Ishikawa (cell line): ENCODE results near the gene DGUOK.

Source experiments
- CEBPB ChIP-seq: IDR thresholded peaks from 2 replicates; pipeline ENCODE4 v1.6.1; 2012
- CREB1 ChIP-seq: IDR thresholded peaks from 2 replicates; pipeline ENCODE4 v1.6.1; 2012; ENCODE audit warnings: low read depth
- EGR1 ChIP-seq: IDR thresholded peaks from 2 replicates; pipeline ENCODE4 v1.6.1; 2012
- EP300 ChIP-seq: IDR thresholded peaks from 2 replicates; pipeline ENCODE4 v1.6.1; 2012; ENCODE audit warnings: borderline replicate concordance
- FOXM1 ChIP-seq: IDR thresholded peaks from 2 replicates; pipeline ENCODE4 v1.6.1; 2012; ENCODE audit warnings: low read depth, borderline replicate concordance
- NFIC ChIP-seq: IDR thresholded peaks from 2 replicates; pipeline ENCODE4 v1.6.1; 2012
- RAD21 ChIP-seq: IDR thresholded peaks from 2 replicates; pipeline ENCODE4 v1.6.1; 2012; ENCODE audit warnings: low read depth
- TAF1 ChIP-seq: IDR thresholded peaks from 2 replicates; pipeline ENCODE4 v1.6.1; 2012; ENCODE audit warnings: low read depth, mild to moderate bottlenecking
- TCF12 ChIP-seq: IDR thresholded peaks from 2 replicates; pipeline ENCODE4 v1.6.1; 2012; ENCODE audit warnings: low read depth
- TEAD4 ChIP-seq: IDR thresholded peaks from 2 replicates; pipeline ENCODE4 v1.6.1; 2012
- YY1 ChIP-seq: IDR thresholded peaks from 2 replicates; pipeline ENCODE4 v1.6.1; 2012; ENCODE audit warnings: low read depth
- ZBTB7A ChIP-seq: IDR thresholded peaks from 2 replicates; pipeline ENCODE4 v1.6.1; 2012; ENCODE audit warnings: low read depth
- TF ChIP-seq, protein P1 (sequence below): IDR thresholded peaks from 2 replicates; pipeline ENCODE4 v1.6.1; 2012
- TF ChIP-seq, protein P2 (sequence below): IDR thresholded peaks from 2 replicates; pipeline ENCODE4 v1.6.1; 2012
- TF ChIP-seq, protein P3 (sequence below): IDR thresholded peaks from 2 replicates; pipeline ENCODE4 v1.6.1; 2012; ENCODE audit warnings: low read depth, mild to moderate bottlenecking

DGUOK gene

DNA sequence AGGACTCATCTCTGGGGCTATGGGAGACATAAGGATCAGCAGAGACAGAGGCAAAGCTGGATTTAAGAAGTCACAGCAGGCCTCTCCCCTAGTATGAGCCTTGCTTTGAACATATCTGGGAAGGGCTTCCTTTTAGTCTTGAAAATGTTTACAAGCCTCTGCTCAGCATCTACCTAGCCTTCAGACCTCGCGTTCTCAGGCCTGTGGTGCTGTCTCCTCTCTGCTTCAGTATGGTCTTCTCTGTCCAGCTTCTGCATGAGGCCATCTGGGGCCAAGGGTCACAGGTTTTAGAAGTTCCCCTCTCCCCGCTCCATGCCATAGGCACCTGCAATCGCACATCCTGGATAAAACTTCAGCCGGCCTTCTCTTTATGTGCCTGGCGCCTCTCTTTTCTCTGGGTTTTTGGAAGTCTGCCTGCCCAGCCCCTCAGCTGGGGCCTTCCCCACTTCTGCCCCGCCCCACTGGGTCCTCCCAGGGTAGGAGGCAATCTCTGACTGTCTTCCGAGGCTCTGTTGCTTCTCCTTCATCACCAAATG, 26.8 kb upstream of the DGUOK start:
- TF ChIP-seq EP300 (no peak), NFIC (no peak), TAF1 (no peak), CEBPB (no peak), FOXM1 (no peak)

- no peak for TF ChIP-seq CREB1
- no peak for TF ChIP-seq NFIC
- no peak for TF ChIP-seq CEBPB
- no peak for TF ChIP-seq TCF12
- TF ChIP-seq, protein P1, sequence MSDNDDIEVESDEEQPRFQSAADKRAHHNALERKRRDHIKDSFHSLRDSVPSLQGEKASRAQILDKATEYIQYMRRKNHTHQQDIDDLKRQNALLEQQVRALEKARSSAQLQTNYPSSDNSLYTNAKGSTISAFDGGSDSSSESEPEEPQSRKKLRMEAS, result no peak
- TF ChIP-seq, protein P2, sequence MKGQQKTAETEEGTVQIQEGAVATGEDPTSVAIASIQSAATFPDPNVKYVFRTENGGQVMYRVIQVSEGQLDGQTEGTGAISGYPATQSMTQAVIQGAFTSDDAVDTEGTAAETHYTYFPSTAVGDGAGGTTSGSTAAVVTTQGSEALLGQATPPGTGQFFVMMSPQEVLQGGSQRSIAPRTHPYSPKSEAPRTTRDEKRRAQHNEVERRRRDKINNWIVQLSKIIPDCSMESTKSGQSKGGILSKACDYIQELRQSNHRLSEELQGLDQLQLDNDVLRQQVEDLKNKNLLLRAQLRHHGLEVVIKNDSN, result no peak
- TF ChIP-seq TEAD4, result no peak
- TF ChIP-seq YY1, result no peak
- no peak for TF ChIP-seq FOXM1
- TF ChIP-seq RAD21, result no peak
- no peak for TF ChIP-seq ZBTB7A
Measured at GRCh38 chr2:73901143-73901542, 25.5 kb upstream of the DGUOK start.

- TF ChIP-seq ZBTB7A (no peak), CEBPB (no peak), TAF1 (no peak), RAD21 (no peak), YY1 (no peak), FOXM1 (no peak), TEAD4 (no peak), EGR1 (no peak), EP300 (no peak), TCF12 (no peak), CREB1 (no peak), NFIC (no peak)
- TF ChIP-seq, protein P1, result no peak
- TF ChIP-seq, protein P3, sequence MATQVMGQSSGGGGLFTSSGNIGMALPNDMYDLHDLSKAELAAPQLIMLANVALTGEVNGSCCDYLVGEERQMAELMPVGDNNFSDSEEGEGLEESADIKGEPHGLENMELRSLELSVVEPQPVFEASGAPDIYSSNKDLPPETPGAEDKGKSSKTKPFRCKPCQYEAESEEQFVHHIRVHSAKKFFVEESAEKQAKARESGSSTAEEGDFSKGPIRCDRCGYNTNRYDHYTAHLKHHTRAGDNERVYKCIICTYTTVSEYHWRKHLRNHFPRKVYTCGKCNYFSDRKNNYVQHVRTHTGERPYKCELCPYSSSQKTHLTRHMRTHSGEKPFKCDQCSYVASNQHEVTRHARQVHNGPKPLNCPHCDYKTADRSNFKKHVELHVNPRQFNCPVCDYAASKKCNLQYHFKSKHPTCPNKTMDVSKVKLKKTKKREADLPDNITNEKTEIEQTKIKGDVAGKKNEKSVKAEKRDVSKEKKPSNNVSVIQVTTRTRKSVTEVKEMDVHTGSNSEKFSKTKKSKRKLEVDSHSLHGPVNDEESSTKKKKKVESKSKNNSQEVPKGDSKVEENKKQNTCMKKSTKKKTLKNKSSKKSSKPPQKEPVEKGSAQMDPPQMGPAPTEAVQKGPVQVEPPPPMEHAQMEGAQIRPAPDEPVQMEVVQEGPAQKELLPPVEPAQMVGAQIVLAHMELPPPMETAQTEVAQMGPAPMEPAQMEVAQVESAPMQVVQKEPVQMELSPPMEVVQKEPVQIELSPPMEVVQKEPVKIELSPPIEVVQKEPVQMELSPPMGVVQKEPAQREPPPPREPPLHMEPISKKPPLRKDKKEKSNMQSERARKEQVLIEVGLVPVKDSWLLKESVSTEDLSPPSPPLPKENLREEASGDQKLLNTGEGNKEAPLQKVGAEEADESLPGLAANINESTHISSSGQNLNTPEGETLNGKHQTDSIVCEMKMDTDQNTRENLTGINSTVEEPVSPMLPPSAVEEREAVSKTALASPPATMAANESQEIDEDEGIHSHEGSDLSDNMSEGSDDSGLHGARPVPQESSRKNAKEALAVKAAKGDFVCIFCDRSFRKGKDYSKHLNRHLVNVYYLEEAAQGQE, result no peak
- TF ChIP-seq, protein P2, result no peak
Measured at GRCh38 chr2:73902284-73902683, 24.4 kb upstream of the DGUOK start.

- TF ChIP-seq TAF1 (no peak), NFIC (no peak), TCF12 (no peak), CREB1 (no peak), EGR1 (no peak), EP300 (no peak)
- TF ChIP-seq, protein P1, result no peak
Measured at GRCh38 chr2:73903313-73903712, 23.4 kb upstream of the DGUOK start.

GRCh38 chr2:73904952-73905351, 21.7 kb upstream of the DGUOK start:
- TF ChIP-seq CREB1 (no peak), ZBTB7A (no peak), RAD21 (no peak), EP300 (no peak), TAF1 (no peak), FOXM1 (no peak), TCF12 (no peak), CEBPB (no peak), TEAD4 (no peak)
- TF ChIP-seq, protein P1, result no peak
- TF ChIP-seq, protein P2, result no peak
- TF ChIP-seq, protein P3, result no peak
